ENCODE data around the gene PITPNM1. TPM values are rescaled to one million over a fixed set of nuclear protein-coding genes. Genes with fewer than 3 reads are reported as not detected.

Gene PITPNM1
- total and polyA plus RNA-seq, 2 of the 13 experiments (the other 11 are each of a cell fraction or from before 2014, with no cell fraction given), result 8.2 to 8.5 TPM

GRCh38 chr11:67508486-67509121 lies 3.4 kb upstream of the PITPNM1 start (continued):
- TF ChIP-seq MXD3 (CRISPR knock-in tag; IDR thresholded peaks at IDR 0.05), result no peak; the same call in 1 of the 2 replicates
- TF ChIP-seq PAXIP1 (CRISPR knock-in tag; conservative IDR thresholded peaks at IDR 0.05), result no peak; the same call in 1 of the 2 replicates
- no peak for TF ChIP-seq ZNF225 (CRISPR knock-in tag; IDR thresholded peaks at IDR 0.05)
- TF ChIP-seq ZNF354B (CRISPR knock-in tag; IDR thresholded peaks at IDR 0.05), result no peak
- TF ChIP-seq E2F2 (CRISPR knock-in tag; IDR thresholded peaks at IDR 0.05; ENCODE audit: borderline replicate concordance), result peak; percentile 94; the same call in 1 of the 2 replicates
- TF ChIP-seq ZSCAN20 (CRISPR knock-in tag; IDR thresholded peaks at IDR 0.05; ENCODE audit: borderline replicate concordance), result peak; percentile 73
- TF ChIP-seq ZNF816 (CRISPR knock-in tag; IDR thresholded peaks at IDR 0.05; ENCODE audit: borderline replicate concordance), result peak; percentile 58; the same call in 1 of the 2 replicates
- no peak for TF ChIP-seq ZFP36 (IDR thresholded peaks at IDR 0.05; ENCODE audit: borderline replicate concordance, low read depth, low read length, partially characterized antibody)
- no peak for TF ChIP-seq PRDM15 (CRISPR knock-in tag; IDR thresholded peaks at IDR 0.05)
- TF ChIP-seq FOXO4 (CRISPR knock-in tag; conservative IDR thresholded peaks at IDR 0.05), result 0 out of 2 replicates have a peak, but pooled peaks have one; percentile 88
- TF ChIP-seq ZNF841 (CRISPR knock-in tag; IDR thresholded peaks at IDR 0.05; ENCODE audit: borderline replicate concordance), result no peak
- TF ChIP-seq SKI (IDR thresholded peaks at IDR 0.05; ENCODE audit: partially characterized antibody), result peak; percentile 45
- TF ChIP-seq GLI4 (CRISPR knock-in tag; IDR thresholded peaks at IDR 0.05; ENCODE audit: borderline replicate concordance), result no peak
- no peak for TF ChIP-seq ZNF18 (CRISPR knock-in tag; IDR thresholded peaks at IDR 0.05; ENCODE audit: insufficient replicate concordance)

Measured in HepG2 (cell line).